ENCODE data around the gene OGFOD1.

OGFOD1 gene

DNA sequence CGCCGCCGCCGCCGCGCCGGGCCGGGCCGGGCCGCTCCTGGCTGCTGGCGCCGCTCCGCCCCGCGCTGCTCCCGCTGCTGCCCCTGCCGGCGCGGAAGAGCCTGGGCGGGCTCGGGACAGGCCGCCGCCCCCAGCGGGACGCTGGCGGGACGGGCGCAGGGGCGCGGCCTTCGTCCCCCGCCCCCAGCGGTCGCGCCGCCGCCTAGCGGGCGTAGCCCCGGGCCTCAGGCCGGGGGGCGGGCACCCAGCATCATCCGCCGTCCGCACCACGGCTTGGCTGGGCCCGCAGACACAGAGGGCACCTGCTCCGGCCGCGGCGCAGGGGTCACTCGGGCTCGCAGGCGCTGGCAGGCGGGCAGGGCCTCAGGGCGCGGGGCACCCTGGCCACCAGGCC lies 25.9 kb upstream of the OGFOD1 start, which contains the start of gene AMFR:
Gene AMFR (minus strand): TSS at position 107 of the 394 bp plus-strand sequence. CDS start 218 bp downstream, outside the sequence.
- no peak for DNase-seq (ENCODE audit: low read depth, low spot score)
- H3K27ac ChIP-seq, result peak within 1 kb of the TSS; percentile 61

DNA sequence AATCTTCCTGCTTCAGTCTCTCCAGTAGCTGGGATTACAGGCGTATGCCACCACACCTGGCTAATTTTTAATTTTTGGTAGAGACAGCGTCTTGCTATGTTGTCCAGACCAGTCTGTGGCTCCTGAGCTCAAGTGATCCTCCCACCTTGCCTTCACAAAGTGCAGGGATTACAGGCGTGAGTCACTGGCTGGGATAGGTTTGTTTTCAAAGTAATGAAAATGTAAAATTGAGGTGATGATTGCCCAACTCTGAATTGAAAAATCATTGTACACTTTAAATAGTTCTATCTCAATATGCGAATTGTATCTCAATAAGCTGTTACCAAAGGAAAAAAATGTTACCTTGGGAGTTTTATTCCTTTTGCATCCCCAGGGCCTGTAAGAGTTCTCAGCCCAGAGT lies 24.8 kb upstream of the OGFOD1 start:
- peak overlapping the region; percentile 61 for H3K27ac ChIP-seq

DNA sequence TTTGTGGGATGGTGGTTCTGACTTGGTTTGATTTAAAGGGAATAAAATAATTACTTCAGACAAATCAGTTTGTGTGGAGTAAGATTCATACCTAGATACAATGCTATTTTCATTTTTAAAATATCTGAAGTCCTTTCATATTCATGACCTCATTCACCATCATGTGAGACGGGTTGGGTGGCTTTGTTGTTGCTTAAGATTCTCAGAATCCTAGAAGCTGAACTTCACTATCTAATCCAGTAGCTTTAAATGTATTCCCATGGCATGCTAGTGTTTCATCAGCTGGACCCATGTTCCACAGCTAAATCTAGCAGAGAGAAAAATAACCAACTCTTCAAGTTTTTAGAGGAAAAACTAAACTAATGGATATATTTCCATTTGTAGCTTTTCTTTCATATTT lies 23.3 kb upstream of the OGFOD1 start:
- DNase-seq (ENCODE audit: low read depth, low spot score), result no peak
- H3K27ac ChIP-seq, result no peak overlapping the region

More for the DNA sequence above, 24.8 kb upstream of the OGFOD1 start:
- peak; percentile 29 for DNase-seq (ENCODE audit: low read depth, low spot score)

DNA sequence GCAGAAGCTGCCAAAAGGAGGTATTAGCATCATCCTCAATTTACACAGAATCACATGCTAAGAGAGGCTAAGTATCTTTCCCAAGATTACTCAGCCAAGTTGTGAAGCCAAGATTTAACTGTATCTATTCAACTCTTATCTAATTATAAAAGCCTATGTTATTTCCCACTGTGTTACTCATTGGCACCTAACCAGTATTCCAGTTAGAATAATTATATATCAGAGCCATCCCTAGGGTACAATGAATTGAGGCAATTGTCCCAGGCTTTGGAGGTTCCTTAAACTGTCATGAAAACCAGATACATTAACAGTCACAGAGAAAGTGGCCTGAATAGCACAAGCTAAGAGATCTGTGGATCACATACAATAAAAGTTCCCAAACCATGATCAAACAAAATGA lies 15.1 kb upstream of the OGFOD1 start:
- DNase-seq (ENCODE audit: low read depth, low spot score), result no peak
- no peak overlapping the region for H3K27ac ChIP-seq

DNA sequence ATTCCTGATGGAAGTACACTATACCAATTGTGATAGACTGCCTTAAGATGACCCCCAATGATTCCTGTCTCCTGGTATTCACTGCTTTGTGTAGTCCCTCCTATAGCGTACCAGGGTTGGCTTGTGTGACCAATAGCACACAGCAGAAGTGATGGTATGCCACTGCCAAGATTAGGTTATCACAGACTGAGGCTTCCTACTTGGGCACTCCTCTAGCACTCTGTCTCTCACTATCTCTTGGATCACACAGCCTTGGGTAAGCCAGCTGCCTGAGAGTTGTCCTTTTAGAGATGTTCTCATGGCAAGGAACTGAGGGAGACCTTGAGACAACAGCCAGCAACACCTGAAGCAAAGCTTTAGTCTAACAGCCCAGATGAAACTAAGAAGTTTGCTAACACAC lies 13.3 kb upstream of the OGFOD1 start:
- no peak for DNase-seq (ENCODE audit: low read depth, low spot score)
- no peak overlapping the region for H3K27ac ChIP-seq

DNA sequence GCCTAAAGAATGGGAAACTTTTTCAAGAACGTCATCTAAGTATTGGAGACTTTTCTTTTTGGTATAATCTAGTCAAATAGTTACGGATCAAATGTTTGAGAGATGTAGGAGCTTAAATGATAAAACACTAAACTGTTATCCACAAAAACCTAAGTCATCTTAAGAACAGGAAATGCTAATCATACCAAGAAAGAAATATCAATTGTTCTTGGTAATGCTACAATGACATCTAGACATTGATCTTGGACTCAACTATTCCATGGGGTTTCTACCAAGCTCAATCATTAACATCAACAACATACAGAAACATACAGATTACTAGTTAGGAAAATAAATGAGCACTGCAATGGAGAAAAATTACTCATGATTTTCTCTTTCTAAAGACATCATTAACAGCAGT lies 4.1 kb upstream of the OGFOD1 start:
- no peak overlapping the region for H3K27ac ChIP-seq
- DNase-seq (ENCODE audit: low read depth, low spot score), result no peak

DNA sequence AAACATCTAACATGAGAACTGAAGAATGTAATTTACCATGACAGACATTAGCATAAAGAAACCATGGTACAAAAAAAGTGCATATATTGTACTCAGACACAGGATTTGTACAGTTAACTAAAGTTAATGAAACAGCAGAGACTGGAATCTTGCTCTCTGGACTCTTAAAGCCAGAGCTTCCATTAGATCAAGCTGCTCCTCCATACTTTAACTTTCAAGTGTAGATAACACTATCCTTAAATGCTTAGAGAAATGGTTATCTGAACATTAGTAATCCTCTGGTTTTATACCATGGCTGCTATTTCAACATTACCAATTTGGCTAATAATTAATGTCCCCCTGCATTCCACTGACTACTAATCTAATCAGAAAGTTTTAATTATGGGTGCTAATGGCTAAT lies 3.3 kb upstream of the OGFOD1 start:
- DNase-seq (ENCODE audit: low read depth, low spot score), result no peak
- H3K27ac ChIP-seq, result no peak overlapping the region

DNA sequence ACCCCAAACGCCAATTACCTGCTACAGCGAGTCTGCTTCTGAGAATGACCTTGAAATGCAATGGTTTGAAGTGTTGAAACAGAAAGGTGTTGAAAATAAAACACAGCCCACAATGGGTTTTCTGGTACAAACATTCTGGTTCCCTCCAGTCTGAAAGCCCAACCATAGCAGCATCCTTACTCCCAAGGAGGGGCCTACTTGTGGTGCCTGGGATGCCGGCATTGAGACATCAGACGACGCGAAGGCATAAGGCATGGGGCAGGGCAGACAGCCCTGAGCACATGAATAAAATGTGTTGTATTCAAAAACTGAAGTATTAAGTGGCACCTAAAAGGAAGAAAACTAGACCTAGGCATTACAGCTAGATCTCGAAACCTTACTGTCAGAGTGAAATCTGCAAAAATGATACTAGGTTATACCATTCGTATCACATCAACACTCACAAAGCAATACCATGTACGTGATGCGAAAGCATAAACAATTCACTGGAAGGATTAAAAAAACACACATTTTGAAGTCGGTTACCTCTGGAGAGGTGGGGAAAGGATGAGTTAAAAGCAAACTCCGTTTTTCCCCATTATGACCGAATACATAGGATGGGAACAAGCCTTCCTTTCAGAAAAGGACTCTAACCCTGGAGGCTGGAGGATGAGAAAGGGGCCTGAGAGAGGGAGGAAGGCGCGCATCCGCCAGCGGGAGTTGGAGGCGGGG lies 924 bp upstream of the OGFOD1 start:
- peak overlapping the region; percentile 77 for H3K27ac ChIP-seq
- DNase-seq (ENCODE audit: low read depth, low spot score), result no peak

DNA sequence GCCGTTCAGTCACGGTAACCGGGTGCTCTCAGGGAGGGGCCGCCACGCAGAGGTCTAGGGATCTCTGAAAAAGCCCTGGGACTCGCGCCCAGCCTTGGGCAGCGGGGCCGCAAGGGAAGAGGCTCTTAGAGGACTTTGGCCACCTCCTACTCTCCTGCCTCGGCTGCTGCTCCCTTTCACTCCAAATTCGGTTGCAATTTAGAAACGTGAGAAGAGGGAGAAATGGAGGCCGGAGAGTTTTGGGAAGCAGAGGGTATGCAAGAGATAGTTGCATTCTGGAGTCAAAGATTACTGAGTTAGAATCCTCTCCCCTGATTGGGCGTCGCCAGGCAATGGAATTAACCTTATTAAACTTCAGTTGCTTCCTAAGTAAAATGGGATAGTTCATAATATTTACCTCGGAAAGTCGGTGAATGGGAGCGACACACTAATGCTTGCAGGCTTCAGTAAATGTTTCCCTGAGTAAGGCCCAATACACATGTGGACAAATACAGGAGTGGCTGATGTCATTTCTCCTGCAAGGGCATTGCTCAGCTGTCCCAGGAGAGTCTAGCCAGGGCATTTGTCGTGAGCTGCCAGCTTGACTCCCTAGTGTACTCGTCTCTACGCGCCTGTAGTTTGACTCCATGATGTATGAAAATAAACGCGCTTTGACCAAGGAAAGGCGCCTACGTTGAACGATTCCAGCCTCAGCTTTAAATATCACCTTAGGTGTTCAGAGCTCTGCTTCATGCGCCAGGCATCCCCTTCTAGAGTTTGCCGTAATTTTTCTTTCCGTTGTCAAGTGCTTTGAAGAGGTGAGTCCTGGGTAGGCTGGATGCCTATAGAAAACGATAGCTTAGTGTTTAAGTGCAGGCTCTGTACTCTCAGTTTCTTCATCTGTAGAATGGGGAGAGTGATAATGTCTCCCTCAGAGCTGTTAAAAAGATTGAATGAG lies 667 bp downstream of the OGFOD1 start:
- DNase-seq (ENCODE audit: low read depth, low spot score), result no peak
- peak overlapping the region; percentile 77 for H3K27ac ChIP-seq

DNA sequence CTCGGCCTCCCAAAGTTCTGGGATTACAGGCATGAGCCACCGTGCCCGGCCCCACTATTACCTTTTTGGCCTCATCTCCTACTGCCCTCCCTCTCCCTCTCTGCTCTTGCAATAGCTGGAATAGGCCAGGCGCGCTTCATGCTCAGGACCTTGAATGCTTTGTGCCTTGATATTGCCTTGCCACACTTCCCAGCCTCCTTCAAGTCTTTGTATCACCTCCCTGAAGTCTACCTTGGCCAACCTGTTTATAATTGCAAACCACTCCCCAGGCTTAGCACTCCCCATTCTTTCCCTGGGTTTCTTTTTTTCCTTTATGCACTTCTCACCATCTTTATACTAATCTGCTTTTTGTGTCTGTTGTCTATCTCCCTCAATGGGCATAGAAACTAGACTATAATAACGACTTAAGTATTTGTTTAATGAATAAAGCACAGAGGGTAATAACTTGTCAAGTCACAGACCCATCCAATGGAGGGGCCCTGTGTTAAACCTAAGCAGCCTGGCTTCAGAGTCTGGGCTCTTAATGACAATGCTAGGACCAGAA lies 6.6 kb downstream of the OGFOD1 start:
- no peak for DNase-seq (ENCODE audit: low read depth, low spot score)
- H3K27ac ChIP-seq, result no peak overlapping the region

DNA sequence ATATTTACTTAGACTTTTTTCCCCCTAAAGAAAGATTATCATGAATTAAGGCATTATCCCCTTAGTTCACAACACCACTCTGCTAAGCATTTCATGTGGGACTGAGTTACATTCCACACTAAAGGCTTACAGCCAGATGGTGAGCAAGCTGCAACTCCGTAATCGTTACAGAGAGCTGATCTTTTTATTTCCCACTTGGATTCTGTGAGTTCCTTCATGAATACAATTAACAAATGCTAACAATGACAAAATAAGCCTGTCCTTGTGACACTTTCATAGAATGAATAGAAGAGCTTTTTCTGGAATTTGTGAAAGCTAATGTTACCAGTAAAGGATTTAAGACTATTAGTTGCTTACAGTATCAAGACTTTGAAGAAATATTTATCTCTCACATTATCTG lies 8.7 kb downstream of the OGFOD1 start:
- no peak overlapping the region for H3K27ac ChIP-seq
- no peak for DNase-seq (ENCODE audit: low read depth, low spot score)

DNA sequence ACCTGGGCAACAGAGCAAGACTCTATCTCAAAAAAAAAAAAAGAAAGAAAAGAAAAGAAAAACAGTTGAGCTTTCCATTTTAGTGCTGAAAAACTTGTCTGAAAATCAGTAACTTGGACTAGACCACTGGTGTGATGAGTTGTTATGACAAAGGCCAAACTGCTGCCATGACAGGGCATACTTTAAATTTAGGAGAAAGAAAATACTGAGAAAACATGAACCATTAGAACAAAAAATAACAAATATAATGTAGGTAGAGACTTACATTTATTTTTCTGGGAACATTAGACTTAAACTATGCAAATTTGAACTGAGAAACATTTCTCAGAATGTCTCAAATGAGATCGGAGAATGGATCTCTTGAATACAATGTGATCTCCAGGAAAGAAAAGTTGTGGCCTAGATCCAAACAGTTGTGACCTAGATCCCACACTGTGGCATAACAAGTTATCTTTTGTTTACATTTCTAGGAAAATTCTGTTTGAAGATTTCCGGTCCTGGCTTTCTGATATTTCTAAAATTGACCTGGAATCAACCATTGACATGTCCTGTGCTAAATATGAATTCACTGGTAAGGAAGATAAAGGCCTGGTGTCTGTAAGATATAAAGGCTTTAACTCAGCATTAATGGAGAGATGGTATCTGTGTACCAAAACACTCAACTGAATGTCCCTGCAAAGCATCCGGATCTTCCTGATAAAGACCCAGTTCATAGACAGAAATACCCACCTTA lies 10.9 kb downstream of the OGFOD1 start:
- no peak for DNase-seq (ENCODE audit: low read depth, low spot score)
- no peak overlapping the region for H3K27ac ChIP-seq

DNA sequence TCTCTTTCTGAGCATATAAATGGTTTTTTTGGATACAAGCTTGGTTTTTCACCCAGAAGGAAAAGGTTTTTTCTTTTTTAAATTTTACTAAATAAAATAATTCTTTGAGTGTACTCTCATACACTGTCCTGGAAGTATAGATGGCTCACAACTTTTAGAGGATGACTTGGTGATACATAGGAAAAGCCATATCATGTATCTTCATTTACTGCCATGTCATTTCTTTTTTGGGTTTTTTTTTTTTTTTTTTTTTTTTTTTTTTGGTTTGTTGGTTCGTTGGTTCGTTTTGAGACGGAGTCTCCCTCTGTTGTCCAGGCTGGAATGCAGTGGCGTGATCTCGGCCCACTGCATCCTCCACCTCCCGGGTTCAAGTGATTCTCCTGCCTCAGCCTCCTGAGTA lies 11.8 kb downstream of the OGFOD1 start:
- no peak overlapping the region for H3K27ac ChIP-seq
- DNase-seq (ENCODE audit: low read depth, low spot score), result no peak

DNA sequence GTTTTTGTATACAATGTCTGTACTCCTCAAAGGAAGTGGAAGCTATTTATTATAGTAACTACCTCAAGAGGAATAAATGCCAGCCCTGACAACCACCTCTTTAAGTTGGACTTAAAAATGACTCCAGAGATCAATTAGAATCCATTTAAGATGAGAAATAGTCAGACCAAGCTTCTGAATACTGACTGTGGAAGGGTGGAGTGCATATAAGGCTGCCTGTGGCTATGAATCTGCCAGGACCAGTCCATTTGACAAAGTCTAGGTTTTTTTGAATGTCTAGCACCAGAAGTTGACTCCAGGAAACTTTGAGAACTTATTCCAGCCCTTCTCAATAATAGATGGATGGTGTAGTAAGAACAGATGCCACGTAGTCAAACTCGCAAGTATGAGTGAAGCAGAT lies 15.0 kb downstream of the OGFOD1 start:
- no peak overlapping the region for H3K27ac ChIP-seq
- DNase-seq (ENCODE audit: low read depth, low spot score), result no peak

DNA sequence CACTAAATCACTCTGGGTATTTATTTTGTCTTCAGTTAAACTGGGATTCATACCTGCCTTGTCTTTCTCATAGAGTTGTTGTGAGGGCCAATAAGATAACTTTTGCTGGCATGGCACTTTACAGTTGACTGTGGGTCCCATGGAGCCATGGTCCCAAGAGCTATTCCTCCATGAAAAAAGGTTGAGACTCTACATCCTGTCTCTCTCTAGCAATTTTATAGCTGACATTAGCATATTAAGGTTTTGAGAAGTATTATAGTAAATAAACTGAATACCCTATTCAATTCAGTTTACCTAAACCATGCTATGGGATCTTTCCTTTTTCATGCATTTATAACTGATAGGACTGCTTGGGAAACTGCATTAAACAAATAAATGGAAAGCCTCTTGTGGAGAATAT lies 17.4 kb downstream of the OGFOD1 start:
- no peak for DNase-seq (ENCODE audit: low read depth, low spot score)
- no peak overlapping the region for H3K27ac ChIP-seq

DNA sequence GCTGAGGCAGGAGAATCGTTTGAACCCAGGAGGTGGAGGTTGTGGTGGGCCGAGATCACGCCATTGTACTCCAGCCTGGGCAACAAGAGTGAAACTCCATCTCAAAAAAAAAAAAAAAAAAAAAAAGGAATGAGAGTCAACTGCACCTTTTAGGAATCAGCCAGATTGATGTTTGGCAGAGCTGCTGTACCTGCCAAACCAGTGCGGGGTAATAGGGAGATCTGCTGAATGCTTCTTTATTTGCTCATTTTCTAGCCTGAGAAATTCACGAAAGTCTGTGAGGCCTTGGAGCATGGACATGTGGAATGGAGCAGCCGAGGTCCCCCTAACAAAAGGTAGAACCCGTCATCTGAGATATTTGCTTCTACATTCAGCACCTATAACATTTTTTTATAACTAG lies 18.4 kb downstream of the OGFOD1 start:
- peak overlapping the region; percentile 44 for H3K27ac ChIP-seq
- no peak for DNase-seq (ENCODE audit: low read depth, low spot score)

DNA sequence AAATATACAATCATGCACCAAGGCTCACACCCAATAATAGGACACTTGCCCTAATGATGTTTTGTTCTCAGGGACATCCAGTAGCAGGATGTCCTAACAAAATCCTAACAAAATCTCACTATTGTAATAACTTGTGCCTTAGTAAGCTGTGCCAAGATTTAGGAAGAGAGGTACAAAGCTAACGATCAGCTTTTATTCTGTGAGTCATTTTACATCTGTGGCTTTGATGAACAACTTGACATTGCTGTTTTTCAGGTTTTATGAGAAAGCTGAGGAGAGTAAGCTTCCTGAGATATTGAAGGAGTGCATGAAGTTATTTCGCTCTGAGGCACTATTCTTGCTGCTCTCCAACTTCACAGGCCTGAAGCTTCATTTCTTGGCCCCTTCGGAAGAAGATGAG lies 18.9 kb downstream of the OGFOD1 start:
- H3K27ac ChIP-seq, result peak overlapping the region; percentile 44
- DNase-seq (ENCODE audit: low read depth, low spot score), result peak; percentile 44

DNA sequence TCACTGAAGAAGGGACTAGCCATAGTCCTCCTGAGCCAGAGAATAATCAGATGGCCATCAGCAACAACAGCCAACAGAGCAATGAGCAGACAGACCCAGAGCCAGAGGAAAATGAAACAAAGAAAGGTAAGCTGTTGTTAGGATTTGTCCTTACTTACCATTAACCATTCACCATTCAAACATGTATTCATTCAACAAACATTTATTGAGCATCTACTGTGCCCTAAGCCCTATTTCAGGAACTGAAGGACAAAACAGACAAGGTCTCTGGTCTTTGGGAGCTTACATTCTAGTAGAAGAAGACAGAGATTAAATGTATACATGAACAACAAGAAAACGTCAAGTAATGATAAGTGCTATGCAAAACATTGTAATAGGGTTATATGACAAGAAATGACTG lies 19.3 kb downstream of the OGFOD1 start:
- DNase-seq (ENCODE audit: low read depth, low spot score), result no peak
- H3K27ac ChIP-seq, result peak overlapping the region; percentile 44

DNA sequence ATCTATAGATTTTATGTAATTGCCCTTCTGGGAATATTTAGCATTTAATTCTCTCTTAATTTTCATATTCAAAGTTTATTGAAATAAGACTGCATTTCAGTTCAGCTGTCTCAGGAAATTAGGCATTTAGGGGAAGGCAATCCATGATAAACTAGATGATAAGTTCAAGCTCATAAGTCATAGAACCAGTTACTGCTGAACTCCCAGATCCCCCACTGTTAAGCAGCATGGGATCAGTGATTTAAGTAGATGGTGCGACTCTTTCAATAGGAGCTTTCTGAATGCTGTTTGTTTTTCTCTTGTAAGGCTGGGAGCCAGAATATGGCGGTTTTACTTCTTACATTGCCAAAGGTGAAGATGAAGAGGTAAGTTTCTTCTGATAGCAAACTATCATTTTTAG lies 23.8 kb downstream of the OGFOD1 start:
- no peak overlapping the region for H3K27ac ChIP-seq
- no peak for DNase-seq (ENCODE audit: low read depth, low spot score)

DNA sequence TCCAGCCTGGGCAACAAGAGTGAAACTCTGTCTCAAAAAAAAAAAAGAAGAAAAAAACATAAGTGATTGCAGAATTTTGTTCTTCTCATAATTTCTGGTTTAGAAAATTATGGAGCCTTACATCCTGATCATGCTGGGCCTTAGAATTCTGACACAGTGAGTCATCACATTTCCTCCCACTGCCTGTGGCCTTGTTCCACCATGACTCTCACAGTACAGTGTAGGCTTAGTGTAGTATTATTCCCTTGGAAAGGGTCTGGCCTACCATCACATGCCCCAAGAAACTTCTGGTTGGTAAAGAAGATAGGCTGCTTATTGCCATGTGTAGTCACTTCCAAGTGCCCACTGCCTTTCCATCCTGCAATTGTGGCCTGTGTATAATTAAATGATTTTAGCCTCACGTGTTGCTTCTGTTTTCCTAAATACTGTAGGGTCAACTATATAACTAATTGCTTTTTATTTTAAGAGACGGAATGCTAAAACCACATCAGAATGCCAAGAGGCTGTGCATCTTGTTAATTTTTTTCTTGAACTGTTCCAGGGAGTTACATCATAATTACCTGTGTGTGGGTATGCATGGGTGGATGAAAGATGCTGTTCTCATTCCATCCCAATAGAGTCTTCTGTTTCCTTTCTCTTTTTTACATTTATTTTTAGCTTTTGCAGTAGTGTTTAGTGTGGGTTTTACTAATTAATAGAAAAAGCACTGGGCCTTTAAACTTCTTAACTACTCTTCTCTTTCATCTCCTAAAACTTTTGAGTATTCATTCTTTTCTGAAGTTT lies 25.9 kb downstream of the OGFOD1 start:
- DNase-seq (ENCODE audit: low read depth, low spot score), result peak; percentile 27
- H3K27ac ChIP-seq, result peak overlapping the region; percentile 75

Measured in epithelial cell of prostate (primary cell).